HepG2 (cell line): ENCODE results near the gene L3MBTL1. TPM values are rescaled to one million over a fixed set of nuclear protein-coding genes. Genes with fewer than 3 reads are reported as not detected.

Experiments used
- CEBPG ChIP-seq: IDR thresholded peaks from 2 replicates; pipeline ENCODE4 v1.6.1; 2016
- CHD2 ChIP-seq: IDR thresholded peaks from 2 replicates; pipeline ENCODE4 v1.6.1; 2011; ENCODE audit warnings: low read depth, low read length, improper control_type of control experiment
- ELF3 ChIP-seq: IDR thresholded peaks from 2 replicates; pipeline ENCODE4 v1.6.1; 2016; ENCODE audit warnings: missing genetic modification reagents, missing compliant biosample characterization
- FOXO1 ChIP-seq: sonication (generic); formaldehyde crosslinking; IDR thresholded peaks from 2 replicates; pipeline ENCODE4 v1.4.0; 2020; ENCODE audit warnings: missing genetic modification reagents
- GZF1 ChIP-seq: sonication (generic); formaldehyde crosslinking; IDR thresholded peaks from 2 replicates; pipeline ENCODE4 v1.5.1; 2020; ENCODE audit warnings: mild to moderate bottlenecking, missing genetic modification reagents
- MIER2 ChIP-seq: IDR thresholded peaks from 2 replicates; pipeline ENCODE4 v1.6.1; 2016; ENCODE audit warnings: missing biosample characterization, missing genetic modification reagents
- MYNN ChIP-seq: sonication (generic); formaldehyde crosslinking; IDR thresholded peaks from 2 replicates; pipeline ENCODE4 v1.4.0; 2020; ENCODE audit warnings: mild to moderate bottlenecking, low read depth, missing genetic modification reagents
- NCOR1 ChIP-seq: fragments of 200-600 bp; sonication (generic); IDR thresholded peaks from 2 replicates; pipeline ENCODE4 v1.7.0; 2017; ENCODE audit warnings: antibody characterized with exemption, low read length, borderline replicate concordance
- NFE2 ChIP-seq: sonication (generic); formaldehyde crosslinking; IDR thresholded peaks from 2 replicates; pipeline ENCODE4 v1.4.0; 2020; ENCODE audit warnings: missing genetic modification reagents
- PRDM4 ChIP-seq: sonication (generic); formaldehyde crosslinking; IDR thresholded peaks from 2 replicates; pipeline ENCODE4 v1.9.0; 2021; ENCODE audit warnings: missing genetic modification reagents, borderline replicate concordance
- SIN3B ChIP-seq: fragments of 150-350 bp; IDR thresholded peaks from 2 replicates; pipeline ENCODE4 v1.6.1; 2014; ENCODE audit warnings: low read length
- SMAD1 ChIP-seq: sonication (generic); formaldehyde crosslinking; IDR thresholded peaks from 2 replicates; pipeline ENCODE4 v1.4.0; 2020; ENCODE audit warnings: missing genetic modification reagents, low read depth, mild to moderate bottlenecking, borderline replicate concordance
- THAP11 ChIP-seq: IDR thresholded peaks from 2 replicates; pipeline ENCODE4 v1.6.1; 2016; ENCODE audit warnings: missing biosample characterization, missing genetic modification reagents
- ZFP36L1 ChIP-seq: sonication (generic); formaldehyde crosslinking; IDR thresholded peaks from 2 replicates; pipeline ENCODE4 v1.8.0; 2022; ENCODE audit warnings: mild to moderate bottlenecking, missing genetic modification reagents, moderate library complexity
- ZNF264 ChIP-seq: sonication (generic); formaldehyde crosslinking; IDR thresholded peaks from 2 replicates; pipeline ENCODE4 v1.4.0; 2020; ENCODE audit warnings: missing genetic modification reagents
- ZNF362 ChIP-seq: sonication (generic); formaldehyde crosslinking; IDR thresholded peaks from 2 replicates; pipeline ENCODE4 v1.4.0; 2020; ENCODE audit warnings: missing genetic modification reagents, mild to moderate bottlenecking, borderline replicate concordance
- ZNF841 ChIP-seq: sonication (generic); formaldehyde crosslinking; IDR thresholded peaks from 2 replicates; pipeline ENCODE4 v1.8.1; 2023; ENCODE audit warnings: missing genetic modification reagents, borderline replicate concordance
- ZSCAN20 ChIP-seq: sonication (generic); formaldehyde crosslinking; IDR thresholded peaks from 2 replicates; pipeline ENCODE4 v1.4.0; 2020; ENCODE audit warnings: missing genetic modification reagents, mild to moderate bottlenecking, borderline replicate concordance
- polyA plus RNA-seq, 8 experiments: library from polyadenylated mRNA; depleted of rRNA in 3 of 8; stranded (reverse) in 7 of 8; unstranded in 1 of 8; fragments of >200 nt; fragmentation: Illumina TruSeq in 4 of 8; extraction: Trizol in 4 of 8; gene quantifications; 2 replicates each; pipeline versions ENCODE4 v1.2.1 to v1.2.3, GENCODE V29; 2011 to 2016; ENCODE audit warnings: low read depth in 4 of 8, missing spikeins in 1 of 8, mixed read lengths in 1 of 8; ENCODE audit not compliant: insufficient read depth in 1 of 8
- total RNA-seq, 5 experiments: library from RNA; depleted of rRNA; stranded (reverse); fragments of >200 nt; fragmentation: Illumina TruSeq; extraction: Trizol; gene quantifications; 2 replicates each; pipeline ENCODE4 v1.2.3, GENCODE V29; 2016; ENCODE audit warnings: low read depth in 1 of 5
- TF ChIP-seq, protein P1 (sequence below): sonication (generic); formaldehyde crosslinking; IDR thresholded peaks from 2 replicates; pipeline ENCODE4 v1.4.0; 2020; ENCODE audit warnings: missing genetic modification reagents
- TF ChIP-seq, protein P2 (sequence below): sonication (generic); formaldehyde crosslinking; IDR thresholded peaks from 2 replicates; pipeline ENCODE4 v1.8.0; 2022; ENCODE audit warnings: mild to moderate bottlenecking, missing genetic modification reagents, moderate library complexity
- TF ChIP-seq, protein P3 (sequence below): IDR thresholded peaks from 2 replicates; pipeline ENCODE4 v1.6.1; 2016; ENCODE audit warnings: missing compliant biosample characterization, missing genetic modification reagents, borderline replicate concordance

Gene L3MBTL1
- total and polyA plus RNA-seq, 2 of the 13 experiments (the other 11 are each of a cell fraction or from before 2014, with no cell fraction given): 9.0 to 17.8 TPM

DNA sequence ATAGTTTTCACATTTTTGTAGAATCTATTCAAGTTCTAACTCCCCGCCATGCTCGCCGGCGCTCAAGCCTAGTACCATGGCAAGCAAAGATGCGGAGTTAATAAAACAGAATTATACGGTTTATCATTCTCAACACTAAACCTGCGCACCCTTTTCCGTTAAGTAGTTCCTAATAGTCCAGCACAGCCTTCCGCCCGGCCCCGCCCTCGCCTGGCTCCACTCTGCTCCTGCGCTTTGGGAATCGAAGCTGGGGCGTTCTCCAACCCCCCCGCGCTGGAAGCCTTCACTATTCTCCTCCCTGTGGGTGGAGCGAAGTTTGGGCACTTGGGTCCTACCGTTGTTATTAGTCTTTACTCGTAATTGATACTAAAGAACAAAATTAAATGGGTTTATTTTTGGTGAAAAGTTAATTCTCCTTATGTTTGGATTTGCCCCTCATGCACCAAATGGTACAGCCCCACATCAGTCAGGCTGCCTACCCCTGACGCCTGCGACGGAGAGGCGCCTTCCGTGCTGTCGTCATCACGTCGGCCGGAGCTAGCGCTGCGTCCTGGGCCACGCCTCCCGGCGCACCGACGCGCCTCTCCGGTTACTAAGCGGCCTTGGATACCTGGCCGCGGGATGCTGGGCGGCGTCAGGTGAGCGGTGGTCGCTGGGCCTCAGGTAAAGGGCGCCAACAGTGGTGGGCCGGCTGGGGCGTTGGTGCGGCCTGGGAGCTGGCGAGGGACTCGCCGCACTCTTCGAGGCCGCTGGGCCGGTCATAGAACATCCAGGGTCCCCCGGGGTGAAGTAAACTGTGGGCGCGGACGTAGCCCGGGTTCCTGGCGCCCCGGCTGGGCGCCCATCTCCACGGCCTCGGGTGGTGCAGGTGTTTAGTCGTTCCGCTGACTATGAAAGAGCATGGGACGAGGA, 83.2 kb downstream of the L3MBTL1 start, which contains the start of gene IFT52 (continued):
- TF ChIP-seq PRDM4 (peak; percentile 80; the same call in 1 of the 2 replicates), CHD2 (no peak), NFE2 (CRISPR knock-in tag) (no peak), ZSCAN20 (0 out of 2 replicates have a peak, but pooled peaks have one; percentile 45), CEBPG (CRISPR knock-in tag) (peak; percentile 42; the same call in 1 of the 2 replicates), ELF3 (CRISPR knock-in tag) (peak; percentile 35; the same call in 1 of the 2 replicates), MYNN (no peak), ZFP36L1 (CRISPR knock-in tag) (no peak), GZF1 (CRISPR knock-in tag) (no peak), FOXO1 (CRISPR knock-in tag) (peak; percentile 75), SMAD1 (CRISPR knock-in tag) (0 out of 2 replicates have a peak, but pooled peaks have one; percentile 24), ZNF841 (CRISPR knock-in tag) (no peak), SIN3B (no peak), ZNF264 (peak; percentile 94), NCOR1 (peak; percentile 82; the same call in 1 of the 2 replicates), THAP11 (CRISPR knock-in tag) (peak; percentile 90), MIER2 (CRISPR knock-in tag) (no peak), ZNF362 (CRISPR knock-in tag) (peak; percentile 20; the same call in 1 of the 2 replicates)
- TF ChIP-seq, protein P1, sequence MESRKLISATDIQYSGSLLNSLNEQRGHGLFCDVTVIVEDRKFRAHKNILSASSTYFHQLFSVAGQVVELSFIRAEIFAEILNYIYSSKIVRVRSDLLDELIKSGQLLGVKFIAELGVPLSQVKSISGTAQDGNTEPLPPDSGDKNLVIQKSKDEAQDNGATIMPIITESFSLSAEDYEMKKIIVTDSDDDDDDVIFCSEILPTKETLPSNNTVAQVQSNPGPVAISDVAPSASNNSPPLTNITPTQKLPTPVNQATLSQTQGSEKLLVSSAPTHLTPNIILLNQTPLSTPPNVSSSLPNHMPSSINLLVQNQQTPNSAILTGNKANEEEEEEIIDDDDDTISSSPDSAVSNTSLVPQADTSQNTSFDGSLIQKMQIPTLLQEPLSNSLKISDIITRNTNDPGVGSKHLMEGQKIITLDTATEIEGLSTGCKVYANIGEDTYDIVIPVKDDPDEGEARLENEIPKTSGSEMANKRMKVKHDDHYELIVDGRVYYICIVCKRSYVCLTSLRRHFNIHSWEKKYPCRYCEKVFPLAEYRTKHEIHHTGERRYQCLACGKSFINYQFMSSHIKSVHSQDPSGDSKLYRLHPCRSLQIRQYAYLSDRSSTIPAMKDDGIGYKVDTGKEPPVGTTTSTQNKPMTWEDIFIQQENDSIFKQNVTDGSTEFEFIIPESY (CRISPR knock-in tag): peak; percentile 47; the same call in 1 of the 2 replicates
- TF ChIP-seq, protein P2, sequence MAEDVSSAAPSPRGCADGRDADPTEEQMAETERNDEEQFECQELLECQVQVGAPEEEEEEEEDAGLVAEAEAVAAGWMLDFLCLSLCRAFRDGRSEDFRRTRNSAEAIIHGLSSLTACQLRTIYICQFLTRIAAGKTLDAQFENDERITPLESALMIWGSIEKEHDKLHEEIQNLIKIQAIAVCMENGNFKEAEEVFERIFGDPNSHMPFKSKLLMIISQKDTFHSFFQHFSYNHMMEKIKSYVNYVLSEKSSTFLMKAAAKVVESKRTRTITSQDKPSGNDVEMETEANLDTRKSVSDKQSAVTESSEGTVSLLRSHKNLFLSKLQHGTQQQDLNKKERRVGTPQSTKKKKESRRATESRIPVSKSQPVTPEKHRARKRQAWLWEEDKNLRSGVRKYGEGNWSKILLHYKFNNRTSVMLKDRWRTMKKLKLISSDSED (CRISPR knock-in tag): no peak
- TF ChIP-seq, protein P3, sequence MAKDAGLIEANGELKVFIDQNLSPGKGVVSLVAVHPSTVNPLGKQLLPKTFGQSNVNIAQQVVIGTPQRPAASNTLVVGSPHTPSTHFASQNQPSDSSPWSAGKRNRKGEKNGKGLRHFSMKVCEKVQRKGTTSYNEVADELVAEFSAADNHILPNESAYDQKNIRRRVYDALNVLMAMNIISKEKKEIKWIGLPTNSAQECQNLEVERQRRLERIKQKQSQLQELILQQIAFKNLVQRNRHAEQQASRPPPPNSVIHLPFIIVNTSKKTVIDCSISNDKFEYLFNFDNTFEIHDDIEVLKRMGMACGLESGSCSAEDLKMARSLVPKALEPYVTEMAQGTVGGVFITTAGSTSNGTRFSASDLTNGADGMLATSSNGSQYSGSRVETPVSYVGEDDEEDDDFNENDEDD (CRISPR knock-in tag): no peak
